HL-60 (cell line): ENCODE measurements around the gene NUCB1.

Source experiments
- DNase-seq, 2 experiments: peaks; one replicate each; pipeline ENCODE4 v3.0.0-alpha.2; 2010 to 2020; ENCODE audit warnings: low read depth in 1 of 2, low spot score in 1 of 2
- H3K27ac ChIP-seq: fragments of 250-450 bp; sonication (Bioruptor Pico); replicated peaks from 2 replicates; pipeline ENCODE4 v1.5.1; 2020; ENCODE audit warnings: mild to moderate bottlenecking, moderate library complexity
- H3K27me3 ChIP-seq: fragments of 250-450 bp; sonication (Bioruptor Pico); 2 replicates; pipeline ENCODE4 v1.5.1; 2021; ENCODE audit warnings: mild to moderate bottlenecking, moderate library complexity; ENCODE audit not compliant: insufficient read depth, poor library complexity, severe bottlenecking
- H3K4me3 ChIP-seq: replicated peaks from 2 replicates; pipeline ENCODE4 v1.5.1; 2011; ENCODE audit warnings: mild to moderate bottlenecking, control low read depth, low read length; ENCODE audit not compliant: insufficient read depth
- GABPA ChIP-seq: IDR thresholded peaks from 2 replicates; pipeline ENCODE4 v1.6.1; 2012; ENCODE audit warnings: low read depth
- POLR2AphosphoS5 ChIP-seq: IDR thresholded peaks from 2 replicates; pipeline ENCODE4 v1.6.1; 2012; ENCODE audit warnings: low read depth
- SPI1 ChIP-seq: IDR thresholded peaks from 2 replicates; pipeline ENCODE4 v1.6.1; 2012; ENCODE audit warnings: low read depth, mild to moderate bottlenecking, borderline replicate concordance
- TF ChIP-seq, protein P1 (sequence below): IDR thresholded peaks from 2 replicates; pipeline ENCODE4 v1.6.1; 2012; ENCODE audit warnings: low read depth; ENCODE audit not compliant: insufficient replicate concordance
- TF ChIP-seq, protein P2 (sequence below): IDR thresholded peaks from one replicate; pipeline ENCODE4 v1.5.1; 2011; ENCODE audit warnings: low read length, control low read depth, inconsistent platforms; ENCODE audit not compliant: insufficient read depth

NUCB1 gene

DNA sequence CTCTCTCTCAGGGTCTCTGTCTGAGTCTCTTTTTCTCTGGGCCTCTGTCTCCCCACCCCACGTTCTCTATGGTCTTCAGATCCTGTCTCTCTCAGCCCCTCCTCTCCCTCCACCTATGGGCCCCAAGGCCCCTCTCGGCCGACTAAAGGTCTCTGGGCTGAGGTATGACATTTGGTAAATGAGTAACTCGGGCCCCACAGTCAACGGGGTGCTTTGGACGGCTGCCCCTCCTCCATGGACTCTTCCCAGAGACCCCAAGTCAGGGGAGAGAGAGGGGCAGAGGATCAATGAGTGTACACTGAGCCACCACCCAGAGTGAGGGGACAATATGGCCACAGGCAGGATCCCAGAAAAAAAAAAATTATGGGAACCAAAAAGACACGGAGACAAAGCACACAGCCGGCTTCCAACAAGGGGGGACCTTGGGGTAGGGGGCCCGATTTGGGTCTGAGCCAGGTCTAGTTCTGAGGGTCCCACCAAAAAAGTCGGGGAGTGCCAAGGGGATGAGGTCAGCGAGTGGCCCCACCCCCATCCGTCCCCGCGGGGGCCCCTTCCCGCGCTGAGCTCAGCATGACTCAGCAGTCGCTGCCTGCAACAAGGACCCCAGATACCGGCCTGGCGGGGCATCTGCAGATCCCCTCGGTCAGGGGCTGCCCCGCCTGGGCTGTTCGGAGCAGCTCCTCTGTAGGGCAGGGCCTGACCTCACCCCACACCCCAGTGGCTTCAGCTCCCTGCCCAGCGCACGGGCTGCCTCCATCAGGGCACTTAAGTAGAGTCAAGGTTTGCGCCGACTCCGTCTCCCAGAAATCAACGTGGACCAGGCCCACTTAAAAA, 63.5 kb downstream of the NUCB1 start:
- Histone ChIP-seq H3K27ac (peak overlapping the region; percentile 93), H3K4me3 (peak overlapping the region; percentile 42), H3K27me3 (no peaks in the 10 kb centered on the region)
- DNase-seq, result peak; percentile 71 to 80
- no peak for TF ChIP-seq SPI1
- TF ChIP-seq POLR2AphosphoS5, result peak; percentile 26; the same call in 1 of the 2 replicates

DNA sequence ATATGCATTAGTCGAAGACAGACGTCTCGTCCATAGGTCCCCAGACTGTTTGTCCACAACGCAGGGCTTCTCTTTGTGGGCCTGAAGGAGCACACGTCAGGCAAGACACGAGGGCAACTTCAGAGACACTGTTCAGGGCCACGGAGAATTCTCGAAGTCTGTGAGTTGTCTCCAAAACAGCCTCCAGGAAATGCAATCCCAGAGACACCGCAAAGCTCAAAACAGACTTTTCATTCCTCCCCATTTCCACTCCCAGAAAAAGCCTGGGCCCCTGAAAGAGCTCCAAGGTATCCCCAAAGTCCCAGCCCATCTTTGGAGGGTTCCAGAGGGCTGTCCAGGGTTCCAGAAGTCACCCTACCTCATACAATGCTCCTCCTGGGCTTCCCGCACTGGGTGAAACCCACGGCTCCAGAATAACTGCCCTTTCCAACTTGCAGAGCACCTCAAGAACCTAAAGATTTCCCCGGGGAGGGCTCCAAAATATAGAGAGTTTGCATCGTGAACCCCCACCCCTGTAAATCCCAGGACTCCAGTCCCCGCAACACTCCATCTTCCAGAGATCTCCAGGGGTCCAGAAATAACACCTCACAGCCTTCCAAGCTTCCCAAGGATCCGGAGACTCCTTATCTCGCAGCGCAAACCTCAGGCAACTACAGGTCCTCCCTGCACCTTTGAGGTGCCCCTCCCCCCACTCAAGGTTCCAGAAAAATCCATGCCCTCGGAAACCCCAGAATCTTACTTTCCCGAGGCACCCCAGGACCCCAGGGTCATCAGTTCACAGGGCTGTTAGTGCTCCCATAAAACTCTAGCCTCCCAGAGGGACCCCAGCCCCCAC, 64.3 kb downstream of the NUCB1 start:
- Histone ChIP-seq H3K4me3 (peak overlapping the region; percentile 42), H3K27me3 (no peaks in the 10 kb centered on the region), H3K27ac (peak overlapping the region; percentile 93)
- TF ChIP-seq POLR2AphosphoS5, result no peak
- TF ChIP-seq, protein P1, sequence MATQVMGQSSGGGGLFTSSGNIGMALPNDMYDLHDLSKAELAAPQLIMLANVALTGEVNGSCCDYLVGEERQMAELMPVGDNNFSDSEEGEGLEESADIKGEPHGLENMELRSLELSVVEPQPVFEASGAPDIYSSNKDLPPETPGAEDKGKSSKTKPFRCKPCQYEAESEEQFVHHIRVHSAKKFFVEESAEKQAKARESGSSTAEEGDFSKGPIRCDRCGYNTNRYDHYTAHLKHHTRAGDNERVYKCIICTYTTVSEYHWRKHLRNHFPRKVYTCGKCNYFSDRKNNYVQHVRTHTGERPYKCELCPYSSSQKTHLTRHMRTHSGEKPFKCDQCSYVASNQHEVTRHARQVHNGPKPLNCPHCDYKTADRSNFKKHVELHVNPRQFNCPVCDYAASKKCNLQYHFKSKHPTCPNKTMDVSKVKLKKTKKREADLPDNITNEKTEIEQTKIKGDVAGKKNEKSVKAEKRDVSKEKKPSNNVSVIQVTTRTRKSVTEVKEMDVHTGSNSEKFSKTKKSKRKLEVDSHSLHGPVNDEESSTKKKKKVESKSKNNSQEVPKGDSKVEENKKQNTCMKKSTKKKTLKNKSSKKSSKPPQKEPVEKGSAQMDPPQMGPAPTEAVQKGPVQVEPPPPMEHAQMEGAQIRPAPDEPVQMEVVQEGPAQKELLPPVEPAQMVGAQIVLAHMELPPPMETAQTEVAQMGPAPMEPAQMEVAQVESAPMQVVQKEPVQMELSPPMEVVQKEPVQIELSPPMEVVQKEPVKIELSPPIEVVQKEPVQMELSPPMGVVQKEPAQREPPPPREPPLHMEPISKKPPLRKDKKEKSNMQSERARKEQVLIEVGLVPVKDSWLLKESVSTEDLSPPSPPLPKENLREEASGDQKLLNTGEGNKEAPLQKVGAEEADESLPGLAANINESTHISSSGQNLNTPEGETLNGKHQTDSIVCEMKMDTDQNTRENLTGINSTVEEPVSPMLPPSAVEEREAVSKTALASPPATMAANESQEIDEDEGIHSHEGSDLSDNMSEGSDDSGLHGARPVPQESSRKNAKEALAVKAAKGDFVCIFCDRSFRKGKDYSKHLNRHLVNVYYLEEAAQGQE, result no peak
- TF ChIP-seq, protein P2, sequence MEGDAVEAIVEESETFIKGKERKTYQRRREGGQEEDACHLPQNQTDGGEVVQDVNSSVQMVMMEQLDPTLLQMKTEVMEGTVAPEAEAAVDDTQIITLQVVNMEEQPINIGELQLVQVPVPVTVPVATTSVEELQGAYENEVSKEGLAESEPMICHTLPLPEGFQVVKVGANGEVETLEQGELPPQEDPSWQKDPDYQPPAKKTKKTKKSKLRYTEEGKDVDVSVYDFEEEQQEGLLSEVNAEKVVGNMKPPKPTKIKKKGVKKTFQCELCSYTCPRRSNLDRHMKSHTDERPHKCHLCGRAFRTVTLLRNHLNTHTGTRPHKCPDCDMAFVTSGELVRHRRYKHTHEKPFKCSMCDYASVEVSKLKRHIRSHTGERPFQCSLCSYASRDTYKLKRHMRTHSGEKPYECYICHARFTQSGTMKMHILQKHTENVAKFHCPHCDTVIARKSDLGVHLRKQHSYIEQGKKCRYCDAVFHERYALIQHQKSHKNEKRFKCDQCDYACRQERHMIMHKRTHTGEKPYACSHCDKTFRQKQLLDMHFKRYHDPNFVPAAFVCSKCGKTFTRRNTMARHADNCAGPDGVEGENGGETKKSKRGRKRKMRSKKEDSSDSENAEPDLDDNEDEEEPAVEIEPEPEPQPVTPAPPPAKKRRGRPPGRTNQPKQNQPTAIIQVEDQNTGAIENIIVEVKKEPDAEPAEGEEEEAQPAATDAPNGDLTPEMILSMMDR, result no peak
- no peak for TF ChIP-seq SPI1
- TF ChIP-seq GABPA, result no peak
- peak in 1 of 2 experiments; percentile 30 for DNase-seq

DNA sequence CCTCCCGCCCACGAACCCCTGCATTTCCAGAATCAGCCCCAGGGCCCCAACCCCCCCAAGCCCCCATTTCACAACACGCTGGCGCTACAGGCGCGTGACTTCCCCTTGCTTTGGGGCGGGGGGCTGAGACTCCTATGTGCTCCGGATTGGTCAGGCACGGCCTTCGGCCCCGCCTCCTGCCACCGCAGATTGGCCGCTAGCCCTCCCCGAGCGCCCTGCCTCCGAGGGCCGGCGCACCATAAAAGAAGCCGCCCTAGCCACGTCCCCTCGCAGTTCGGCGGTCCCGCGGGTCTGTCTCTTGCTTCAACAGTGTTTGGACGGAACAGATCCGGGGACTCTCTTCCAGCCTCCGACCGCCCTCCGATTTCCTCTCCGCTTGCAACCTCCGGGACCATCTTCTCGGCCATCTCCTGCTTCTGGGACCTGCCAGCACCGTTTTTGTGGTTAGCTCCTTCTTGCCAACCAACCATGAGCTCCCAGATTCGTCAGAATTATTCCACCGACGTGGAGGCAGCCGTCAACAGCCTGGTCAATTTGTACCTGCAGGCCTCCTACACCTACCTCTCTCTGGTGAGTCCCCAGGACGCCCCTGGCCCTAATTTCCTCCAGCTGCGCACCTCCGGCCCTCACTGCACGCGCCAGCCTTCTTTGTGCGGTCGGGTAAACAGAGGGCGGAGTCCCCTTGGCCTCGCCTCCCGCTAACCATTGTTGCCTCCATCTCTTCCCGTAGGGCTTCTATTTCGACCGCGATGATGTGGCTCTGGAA, 65.1 kb downstream of the NUCB1 start, which contains the start of gene FTL:
Gene FTL, plus strand, starts transcription at position 270 of the 766 bp plus-strand sequence. Its CDS starts 199 bp downstream, at position 469.
- peak within 1 kb of the TSS; percentile 93 for H3K27ac ChIP-seq
- DNase-seq, result peak; percentile 95 to 99
- H3K4me3 ChIP-seq, result peak within 1 kb of the TSS; percentile 75
- peak; percentile 100 for TF ChIP-seq POLR2AphosphoS5
- TF ChIP-seq GABPA, result no peak
- peak; percentile 35; the same call in 1 of the 2 replicates for TF ChIP-seq SPI1
- TF ChIP-seq, protein P2, result no peak
- TF ChIP-seq, protein P1, result peak; percentile 79
- H3K27me3 ChIP-seq, result no peaks in the 10 kb centered on the region
